ENCODE data around the gene RNF19B.

The RNF19B gene

GRCh38 chr1:32992489-32993323 is 28.1 kb upstream of the RNF19B start:
- H3K27me3 ChIP-seq (ENCODE audit: control insufficient read depth in 5 of 5, insufficient read depth in 4 of 5, low read length in 5 of 5): no peaks in the 10 kb centered on the region
- peak overlapping the region; percentile 69 for H3K27ac ChIP-seq (ENCODE audit: low read depth, low read length)
- peak overlapping the region in 1 of 5 donors; percentile 31 for H3K4me3 ChIP-seq (ENCODE audit: low read depth in 1 of 5, low read length in 5 of 5)
- H3K36me3 ChIP-seq (ENCODE audit: control insufficient read depth in 5 of 5, insufficient read depth in 5 of 5, low read length in 5 of 5): no peaks in the 10 kb centered on the region
- no peaks in the 10 kb centered on the region for H3K9me3 ChIP-seq (ENCODE audit: control insufficient read depth in 5 of 5, low read length in 5 of 5)
- peak overlapping the region in 2 of 5 donors; percentile 15 to 31 for H3K9ac ChIP-seq (ENCODE audit: low read length in 5 of 5)
- H3K4me1 ChIP-seq (ENCODE audit: control insufficient read depth in 5 of 5, insufficient read depth in 5 of 5, low read length in 5 of 5): peaks cover 17 to 62% (median 42%) of the 10 kb centered on the region in 5 donors

GRCh38 chr1:32991819-32992488 is 27.3 kb upstream of the RNF19B start:
- no peaks in the 10 kb centered on the region for H3K9me3 ChIP-seq (ENCODE audit: control insufficient read depth in 5 of 5, low read length in 5 of 5)
- no peak overlapping the region for H3K4me3 ChIP-seq (ENCODE audit: low read depth in 1 of 5, low read length in 5 of 5)
- H3K36me3 ChIP-seq (ENCODE audit: control insufficient read depth in 5 of 5, insufficient read depth in 5 of 5, low read length in 5 of 5): no peaks in the 10 kb centered on the region
- no peaks in the 10 kb centered on the region for H3K27me3 ChIP-seq (ENCODE audit: control insufficient read depth in 5 of 5, insufficient read depth in 4 of 5, low read length in 5 of 5)
- H3K27ac ChIP-seq (ENCODE audit: low read depth, low read length): peak overlapping the region; percentile 69
- H3K4me1 ChIP-seq (ENCODE audit: control insufficient read depth in 5 of 5, insufficient read depth in 5 of 5, low read length in 5 of 5): peaks cover 11 to 55% (median 35%) of the 10 kb centered on the region in 5 donors
- peak overlapping the region in 3 of 5 donors; percentile 15 to 31 (median 28) for H3K9ac ChIP-seq (ENCODE audit: low read length in 5 of 5)

GRCh38 chr1:32991386-32991785 is 26.8 kb upstream of the RNF19B start:
- Histone ChIP-seq H3K4me1 (ENCODE audit: control insufficient read depth in 5 of 5, insufficient read depth in 5 of 5, low read length in 5 of 5) (peaks cover 11 to 55% (median 35%) of the 10 kb centered on the region in 5 donors), H3K9me3 (ENCODE audit: control insufficient read depth in 5 of 5, low read length in 5 of 5) (no peaks in the 10 kb centered on the region), H3K36me3 (ENCODE audit: control insufficient read depth in 5 of 5, insufficient read depth in 5 of 5, low read length in 5 of 5) (no peaks in the 10 kb centered on the region), H3K27ac (ENCODE audit: low read depth, low read length) (peak overlapping the region; percentile 69), H3K9ac (ENCODE audit: low read length in 5 of 5) (peak overlapping the region in 3 of 5 donors; percentile 7 to 28 (median 15)), H3K27me3 (ENCODE audit: control insufficient read depth in 5 of 5, insufficient read depth in 4 of 5, low read length in 5 of 5) (no peaks in the 10 kb centered on the region), H3K4me3 (ENCODE audit: low read depth in 1 of 5, low read length in 5 of 5) (no peak overlapping the region)

GRCh38 chr1:32990887-32991286 is 26.3 kb upstream of the RNF19B start:
- Histone ChIP-seq H3K36me3 (ENCODE audit: control insufficient read depth in 5 of 5, insufficient read depth in 5 of 5, low read length in 5 of 5) (no peaks in the 10 kb centered on the region), H3K27me3 (ENCODE audit: control insufficient read depth in 5 of 5, insufficient read depth in 4 of 5, low read length in 5 of 5) (no peaks in the 10 kb centered on the region), H3K4me3 (ENCODE audit: low read depth in 1 of 5, low read length in 5 of 5) (no peak overlapping the region), H3K4me1 (ENCODE audit: control insufficient read depth in 5 of 5, insufficient read depth in 5 of 5, low read length in 5 of 5) (peaks cover 11 to 55% (median 35%) of the 10 kb centered on the region in 5 donors), H3K9ac (ENCODE audit: low read length in 5 of 5) (no peak overlapping the region), H3K9me3 (ENCODE audit: control insufficient read depth in 5 of 5, low read length in 5 of 5) (no peaks in the 10 kb centered on the region), H3K27ac (ENCODE audit: low read depth, low read length) (no peak overlapping the region)

- peak overlapping the region; percentile 90 for H3K27ac ChIP-seq (ENCODE audit: low read depth, low read length)
- peaks cover 11 to 64% (median 35%) of the 10 kb centered on the region in 5 donors for H3K4me1 ChIP-seq (ENCODE audit: control insufficient read depth in 5 of 5, insufficient read depth in 5 of 5, low read length in 5 of 5)
- H3K36me3 ChIP-seq (ENCODE audit: control insufficient read depth in 5 of 5, insufficient read depth in 5 of 5, low read length in 5 of 5): no peaks in the 10 kb centered on the region
- H3K27me3 ChIP-seq (ENCODE audit: control insufficient read depth in 5 of 5, insufficient read depth in 4 of 5, low read length in 5 of 5): no peaks in the 10 kb centered on the region
- no peaks in the 10 kb centered on the region for H3K9me3 ChIP-seq (ENCODE audit: control insufficient read depth in 5 of 5, low read length in 5 of 5)
- peak overlapping the region in 3 of 5 donors; percentile 19 to 30 (median 24) for H3K4me3 ChIP-seq (ENCODE audit: low read depth in 1 of 5, low read length in 5 of 5)
- H3K9ac ChIP-seq (ENCODE audit: low read length in 5 of 5): peak overlapping the region in 4 of 5 donors; percentile 7 to 58 (median 14)
These were observed 24.8 kb upstream of the RNF19B start for GRCh38 chr1:32989160-32990050.

- H3K9ac ChIP-seq (ENCODE audit: low read length in 5 of 5): peak overlapping the region in 4 of 5 donors; percentile 7 to 58 (median 14)
- H3K36me3 ChIP-seq (ENCODE audit: control insufficient read depth in 5 of 5, insufficient read depth in 5 of 5, low read length in 5 of 5): no peaks in the 10 kb centered on the region
- no peaks in the 10 kb centered on the region for H3K27me3 ChIP-seq (ENCODE audit: control insufficient read depth in 5 of 5, insufficient read depth in 4 of 5, low read length in 5 of 5)
- H3K9me3 ChIP-seq (ENCODE audit: control insufficient read depth in 5 of 5, low read length in 5 of 5): no peaks in the 10 kb centered on the region
- peak overlapping the region; percentile 90 for H3K27ac ChIP-seq (ENCODE audit: low read depth, low read length)
- peak overlapping the region in 3 of 5 donors; percentile 19 to 30 (median 24) for H3K4me3 ChIP-seq (ENCODE audit: low read depth in 1 of 5, low read length in 5 of 5)
- peaks cover 11 to 62% (median 37%) of the 10 kb centered on the region in 5 donors for H3K4me1 ChIP-seq (ENCODE audit: control insufficient read depth in 5 of 5, insufficient read depth in 5 of 5, low read length in 5 of 5)
These were observed 24.1 kb upstream of the RNF19B start for GRCh38 chr1:32988665-32989064.

GRCh38 chr1:32985226-32985625 is 20.6 kb upstream of the RNF19B start:
- Histone ChIP-seq H3K9ac (ENCODE audit: low read length in 5 of 5) (no peak overlapping the region), H3K27ac (ENCODE audit: low read depth, low read length) (no peak overlapping the region), H3K4me3 (ENCODE audit: low read depth in 1 of 5, low read length in 5 of 5) (no peak overlapping the region), H3K4me1 (ENCODE audit: control insufficient read depth in 5 of 5, insufficient read depth in 5 of 5, low read length in 5 of 5) (peaks cover 11 to 56% (median 41%) of the 10 kb centered on the region in 5 donors), H3K27me3 (ENCODE audit: control insufficient read depth in 5 of 5, insufficient read depth in 4 of 5, low read length in 5 of 5) (no peaks in the 10 kb centered on the region), H3K9me3 (ENCODE audit: control insufficient read depth in 5 of 5, low read length in 5 of 5) (no peaks in the 10 kb centered on the region), H3K36me3 (ENCODE audit: control insufficient read depth in 5 of 5, insufficient read depth in 5 of 5, low read length in 5 of 5) (no peaks in the 10 kb centered on the region)

- no peaks in the 10 kb centered on the region for H3K9me3 ChIP-seq (ENCODE audit: control insufficient read depth in 5 of 5, low read length in 5 of 5)
- H3K9ac ChIP-seq (ENCODE audit: low read length in 5 of 5): no peak overlapping the region
- no peaks in the 10 kb centered on the region for H3K27me3 ChIP-seq (ENCODE audit: control insufficient read depth in 5 of 5, insufficient read depth in 4 of 5, low read length in 5 of 5)
- no peak overlapping the region for H3K27ac ChIP-seq (ENCODE audit: low read depth, low read length)
- no peaks in the 10 kb centered on the region for H3K36me3 ChIP-seq (ENCODE audit: control insufficient read depth in 5 of 5, insufficient read depth in 5 of 5, low read length in 5 of 5)
- H3K4me1 ChIP-seq (ENCODE audit: control insufficient read depth in 5 of 5, insufficient read depth in 5 of 5, low read length in 5 of 5): peaks cover 9 to 56% (median 37%) of the 10 kb centered on the region in 5 donors
- H3K4me3 ChIP-seq (ENCODE audit: low read depth in 1 of 5, low read length in 5 of 5): no peak overlapping the region
These were observed 20.0 kb upstream of the RNF19B start for GRCh38 chr1:32984455-32985171.

- no peaks in the 10 kb centered on the region for H3K27me3 ChIP-seq (ENCODE audit: control insufficient read depth in 5 of 5, insufficient read depth in 4 of 5, low read length in 5 of 5)
- H3K4me3 ChIP-seq (ENCODE audit: low read depth in 1 of 5, low read length in 5 of 5): no peak overlapping the region
- peaks cover 6 to 51% (median 34%) of the 10 kb centered on the region in 5 donors for H3K4me1 ChIP-seq (ENCODE audit: control insufficient read depth in 5 of 5, insufficient read depth in 5 of 5, low read length in 5 of 5)
- no peak overlapping the region for H3K9ac ChIP-seq (ENCODE audit: low read length in 5 of 5)
- no peaks in the 10 kb centered on the region for H3K36me3 ChIP-seq (ENCODE audit: control insufficient read depth in 5 of 5, insufficient read depth in 5 of 5, low read length in 5 of 5)
- no peaks in the 10 kb centered on the region for H3K9me3 ChIP-seq (ENCODE audit: control insufficient read depth in 5 of 5, low read length in 5 of 5)
- H3K27ac ChIP-seq (ENCODE audit: low read depth, low read length): no peak overlapping the region
These were observed 19.5 kb upstream of the RNF19B start for GRCh38 chr1:32984090-32984454.
